Esophagus muscularis mucosa (tissue), 4 donors: ENCODE data around the gene PRKN. TPM values are rescaled to one million over a fixed set of nuclear protein-coding genes. Genes with fewer than 3 reads are reported as not detected.

ENCODE experiments used
- DNase-seq: peaks from one replicate; pipeline ENCODE4 v3.0.0-alpha.2; 2017; ENCODE audit errors: extremely low spot score
- H3K27ac ChIP-seq, 4 donors: fragments of 200-600 bp; sonication (generic); replicated peaks in 1 of 4; 1 replicate in 3 of 4; 2 replicates in 1 of 4; pipeline ENCODE4 v1.5.1; 2016 to 2019; ENCODE audit warnings: mild to moderate bottlenecking in 1 of 4
- H3K27me3 ChIP-seq, 4 donors: fragments of 200-600 bp; sonication (generic); one replicate each; pipeline versions ENCODE4 v1.5.1 to v1.6.0; 2016 to 2019
- H3K36me3 ChIP-seq, 4 donors: fragments of 200-600 bp; sonication (generic); one replicate each; pipeline ENCODE4 v1.5.1; 2016 to 2019
- H3K4me1 ChIP-seq, 4 donors: fragments of 200-600 bp; sonication (generic); one replicate each; pipeline ENCODE4 v1.5.1; 2016 to 2019
- H3K4me3 ChIP-seq, 4 donors: fragments of 200-600 bp; sonication (generic); 1 replicate in 2 of 4; 2 replicates in 2 of 4; pipeline ENCODE4 v1.5.1; 2016 to 2019; ENCODE audit warnings: mild to moderate bottlenecking in 4 of 4, moderate library complexity in 1 of 4
- H3K9me3 ChIP-seq, 4 donors: fragments of 200-600 bp; sonication (generic); 1 replicate in 3 of 4; 2 replicates in 1 of 4; pipeline ENCODE4 v1.5.1; 2016 to 2019
- CTCF ChIP-seq, 3 experiments: fragments of 200-600 bp in 2 of 3; fragments of 450-650 bp in 1 of 3; sonication (generic) in 2 of 3; IDR thresholded peaks; one replicate each; pipeline ENCODE4 v1.5.1; 2017 to 2019; ENCODE audit warnings: antibody characterized with exemption in 3 of 3, mild to moderate bottlenecking in 2 of 3, moderate library complexity in 1 of 3
- EP300 ChIP-seq: sonication (generic); formaldehyde crosslinking; IDR thresholded peaks from one replicate; pipeline ENCODE4 v1.6.1; 2017; ENCODE audit warnings: antibody characterized with exemption
- POLR2A ChIP-seq: fragments of 450-650 bp; IDR thresholded peaks from one replicate; pipeline ENCODE4 v1.6.1; 2017; ENCODE audit warnings: antibody characterized with exemption, moderate library complexity, mild to moderate bottlenecking, low read depth
- POLR2AphosphoS5 ChIP-seq, 2 donors: sonication (generic); formaldehyde crosslinking; IDR thresholded peaks; one replicate each; pipeline ENCODE4 v1.6.1; 2017; ENCODE audit warnings: antibody characterized with exemption in 2 of 2
- WGBS: methylation state at CpG from one replicate; pipeline ENCODE4 v1.1.5; 2018; 5-methylcytosine and 5-hydroxymethylcytosine counted together
- intact Hi-C: fragments of 100-400 bp; cut with DNase I; formaldehyde crosslinking; loops from one replicate; pipeline ENCODE4 v1.15.1; 2023
- total RNA-seq, 4 donors: library from RNA; depleted of rRNA; stranded (reverse); fragments of >200 nt; gene quantifications; one replicate each; pipeline versions ENCODE4 v1.1.0 to v1.2.1, GENCODE V29; 2016

The PRKN gene
- total RNA-seq, 4 donors from 2014 or later, result 9.6 to 14.5 (median 10.8) TPM

GRCh38 chr6:162068340-162068739 lies 659.2 kb downstream of the PRKN start:
- no peak for DNase-seq
- intact Hi-C loops, result no loop called here
- 62% methylated on average over 4 of the region's 4 CpGs for WGBS
- TF ChIP-seq CTCF (IDR thresholded peaks at IDR 0.05) (no peak), EP300 (no peak), POLR2A (no peak), POLR2AphosphoS5 (IDR thresholded peaks at IDR 0.05) (no peak)
- Histone ChIP-seq H3K27ac (no peak overlapping the region), H3K27me3 (no peaks in the 10 kb centered on the region), H3K9me3 (peaks cover 0 to 11% (median 2%) of the 10 kb centered on the region in 4 donors), H3K4me1 (no peaks in the 10 kb centered on the region), H3K4me3 (no peak overlapping the region), H3K36me3 (no peaks in the 10 kb centered on the region)

- 91% methylated on average over 9 of the region's 9 CpGs for WGBS
- Histone ChIP-seq H3K27me3 (no peaks in the 10 kb centered on the region), H3K4me1 (no peaks in the 10 kb centered on the region), H3K4me3 (no peak overlapping the region), H3K27ac (no peak overlapping the region), H3K36me3 (no peaks in the 10 kb centered on the region), H3K9me3 (no peaks in the 10 kb centered on the region)
- no peak for TF ChIP-seq EP300
- no peak for TF ChIP-seq CTCF (IDR thresholded peaks at IDR 0.05)
- TF ChIP-seq POLR2AphosphoS5 (IDR thresholded peaks at IDR 0.05), result no peak
- TF ChIP-seq POLR2A, result no peak
- intact Hi-C loops, result no loop called here
- no peak for DNase-seq
Measured at GRCh38 chr6:162063666-162064065, 663.9 kb downstream of the PRKN start.

DNA sequence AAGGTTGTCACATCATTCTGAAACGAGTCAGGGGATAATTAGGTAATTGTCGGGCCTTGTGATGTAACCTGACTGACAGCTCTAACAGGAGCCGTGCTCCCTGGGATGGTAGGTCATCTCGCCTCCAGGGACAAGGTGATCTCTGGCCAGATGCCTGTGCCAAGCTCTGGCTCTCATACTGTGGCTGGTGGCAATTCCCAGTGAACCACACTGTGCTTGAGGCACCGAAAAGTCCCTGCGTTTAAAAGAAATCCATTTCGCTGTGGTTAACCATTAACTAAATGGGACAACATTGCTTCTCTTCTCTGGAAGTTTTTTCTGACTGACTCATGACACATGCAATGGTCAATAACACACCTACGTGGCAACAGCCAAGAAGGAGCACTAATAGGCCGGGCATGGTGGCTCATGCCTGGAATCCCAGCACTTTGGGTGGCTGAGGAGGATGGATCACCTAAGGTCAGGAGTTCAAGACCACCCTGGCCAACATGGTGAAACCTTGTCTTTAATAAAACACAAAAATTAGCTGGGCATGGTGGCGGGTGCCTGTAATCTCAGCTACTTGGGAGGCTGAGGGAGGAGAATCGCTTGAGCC lies 669.2 kb downstream of the PRKN start:
- no peak overlapping the region for H3K27ac ChIP-seq
- no peaks in the 10 kb centered on the region for H3K27me3 ChIP-seq
- intact Hi-C loops, result no loop called here
- TF ChIP-seq CTCF (IDR thresholded peaks at IDR 0.05) (no peak), POLR2AphosphoS5 (IDR thresholded peaks at IDR 0.05) (no peak), EP300 (no peak), POLR2A (no peak)
- no peak overlapping the region for H3K4me3 ChIP-seq
- H3K4me1 ChIP-seq, result peaks cover 0 to 2% (median 0%) of the 10 kb centered on the region in 4 donors
- H3K36me3 ChIP-seq, result no peaks in the 10 kb centered on the region
- DNase-seq, result no peak
- H3K9me3 ChIP-seq, result no peaks in the 10 kb centered on the region
- WGBS, result 90% methylated on average over 11 of the region's 11 CpGs

- Histone ChIP-seq H3K4me1 (peaks cover 0 to 2% (median 0%) of the 10 kb centered on the region in 4 donors), H3K27ac (no peak overlapping the region), H3K36me3 (no peaks in the 10 kb centered on the region), H3K9me3 (no peaks in the 10 kb centered on the region), H3K27me3 (no peaks in the 10 kb centered on the region), H3K4me3 (peak overlapping the region in 1 of 4 donors; percentile 2)
- no peak for TF ChIP-seq POLR2AphosphoS5 (IDR thresholded peaks at IDR 0.05)
- no peak for TF ChIP-seq POLR2A
- no peak for TF ChIP-seq CTCF (IDR thresholded peaks at IDR 0.05)
- TF ChIP-seq EP300, result no peak
- 52% methylated on average over 8 of the region's 8 CpGs for WGBS
- intact Hi-C loops, result no loop called here
- DNase-seq, result no peak
Measured at GRCh38 chr6:162056745-162057144, 670.8 kb downstream of the PRKN start.

- WGBS, result 96% methylated on average over 11 of the region's 11 CpGs
- TF ChIP-seq EP300, result no peak
- TF ChIP-seq POLR2AphosphoS5 (IDR thresholded peaks at IDR 0.05), result no peak
- TF ChIP-seq CTCF (IDR thresholded peaks at IDR 0.05), result no peak
- no peak for TF ChIP-seq POLR2A
- H3K4me3 ChIP-seq, result no peak overlapping the region
- intact Hi-C loops, result no loop called here
- H3K36me3 ChIP-seq, result no peaks in the 10 kb centered on the region
- no peak overlapping the region for H3K27ac ChIP-seq
- H3K27me3 ChIP-seq, result no peaks in the 10 kb centered on the region
- H3K9me3 ChIP-seq, result no peaks in the 10 kb centered on the region
- DNase-seq, result no peak
- H3K4me1 ChIP-seq, result peaks cover 0 to 2% (median 0%) of the 10 kb centered on the region in 4 donors
Measured at GRCh38 chr6:162056061-162056460, 671.5 kb downstream of the PRKN start.
